ENCODE data around the gene SMAD6.
"Not testable (repeated sequence)": the region's sequence is repeated elsewhere in the genome, so short reads cannot be mapped to it uniquely, and the experiment has no call there.

Gene SMAD6

DNA sequence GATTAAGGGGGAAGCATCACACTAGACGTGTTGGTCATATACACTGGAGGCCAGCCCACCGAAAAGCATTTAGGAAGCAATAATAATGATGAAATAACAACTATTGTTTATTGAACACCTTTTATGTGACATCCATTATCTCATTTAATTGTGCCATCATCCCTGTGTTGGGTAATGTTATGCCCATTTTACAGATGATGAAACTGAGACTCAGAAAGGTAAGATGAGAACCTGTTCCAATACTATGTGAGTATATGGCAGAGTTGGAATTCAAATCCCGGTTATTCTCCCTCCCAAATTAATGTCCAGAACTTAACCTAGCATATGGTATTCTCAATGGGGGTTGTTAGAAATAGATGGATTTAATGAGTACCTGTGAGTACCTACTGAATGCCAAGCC, 99.2 kb downstream of the SMAD6 start:
- DNase-seq: no peak

DNA sequence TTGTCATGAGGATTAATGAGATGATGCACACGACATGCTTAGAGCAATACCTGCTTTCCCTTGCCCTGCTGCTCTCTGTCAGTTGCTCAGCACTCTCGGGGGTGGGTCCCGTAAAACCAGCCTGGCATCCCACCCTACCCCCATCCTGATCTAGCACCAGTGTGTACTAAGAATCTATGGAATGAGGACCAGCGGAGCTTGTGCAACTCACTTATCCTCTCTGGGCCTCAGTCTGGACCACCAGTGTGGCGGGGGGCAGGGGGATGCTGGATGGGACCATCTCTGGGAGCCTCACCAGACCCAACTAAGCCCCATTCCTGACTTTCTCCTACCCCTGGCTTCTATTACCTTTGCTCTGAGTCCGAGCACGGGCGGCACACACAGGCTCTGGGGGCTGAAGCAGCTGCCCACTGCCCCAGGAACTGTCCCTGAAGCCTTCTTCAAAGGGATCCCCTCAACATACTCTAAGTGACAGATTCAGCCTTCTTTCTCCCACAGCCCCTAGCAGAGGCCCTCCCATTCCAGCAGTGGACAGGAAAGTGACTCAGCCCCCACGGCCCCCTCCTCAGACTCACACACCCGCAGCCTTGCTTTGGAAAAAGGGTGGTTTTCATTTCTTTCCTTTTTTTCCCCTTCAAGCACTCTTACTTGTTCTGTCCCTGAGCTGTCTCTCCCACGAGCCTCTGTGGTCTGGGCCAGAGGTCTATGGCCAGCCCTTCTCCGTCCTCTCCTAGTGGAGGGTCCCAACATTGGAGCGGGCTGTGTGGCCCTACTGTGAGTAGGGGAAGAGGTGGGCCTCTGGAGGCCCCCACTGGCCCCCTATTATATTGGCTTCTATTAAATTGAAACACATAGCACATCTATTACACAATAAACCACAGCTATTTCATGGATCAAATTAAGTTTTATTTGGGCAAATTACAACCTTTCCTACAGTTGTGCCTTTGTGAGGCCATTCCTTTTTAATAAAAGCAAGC, 100.3 kb downstream of the SMAD6 start:
- DNase-seq: no peak

DNA sequence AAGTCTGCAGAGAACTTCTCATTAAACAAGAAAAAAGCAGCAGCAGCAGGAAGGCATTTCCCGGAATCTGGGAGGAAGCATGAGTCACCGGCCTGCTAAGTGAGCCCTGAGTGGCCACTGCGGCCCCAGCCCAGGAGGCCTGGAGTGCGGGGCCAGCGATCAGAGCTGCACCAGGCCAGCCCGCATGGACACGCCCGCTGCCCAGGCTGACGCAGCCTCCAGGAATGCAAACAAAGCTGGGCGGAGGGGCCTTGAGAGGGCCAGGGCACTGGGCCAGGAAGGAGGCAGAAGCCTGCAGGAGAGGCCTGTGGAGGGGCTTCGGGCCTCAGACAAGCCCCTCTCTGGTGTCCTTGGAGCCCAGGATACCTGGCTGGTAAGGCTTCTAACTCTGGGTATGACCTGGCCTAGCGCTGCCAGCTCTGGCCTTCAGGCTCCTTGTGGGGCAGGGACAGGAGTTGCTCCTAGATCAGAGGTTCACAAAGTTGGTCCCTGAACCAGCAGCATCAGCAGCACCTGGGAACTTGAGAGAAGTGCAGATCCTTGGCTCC, 101.2 kb downstream of the SMAD6 start:
- DNase-seq: no peak

DNA sequence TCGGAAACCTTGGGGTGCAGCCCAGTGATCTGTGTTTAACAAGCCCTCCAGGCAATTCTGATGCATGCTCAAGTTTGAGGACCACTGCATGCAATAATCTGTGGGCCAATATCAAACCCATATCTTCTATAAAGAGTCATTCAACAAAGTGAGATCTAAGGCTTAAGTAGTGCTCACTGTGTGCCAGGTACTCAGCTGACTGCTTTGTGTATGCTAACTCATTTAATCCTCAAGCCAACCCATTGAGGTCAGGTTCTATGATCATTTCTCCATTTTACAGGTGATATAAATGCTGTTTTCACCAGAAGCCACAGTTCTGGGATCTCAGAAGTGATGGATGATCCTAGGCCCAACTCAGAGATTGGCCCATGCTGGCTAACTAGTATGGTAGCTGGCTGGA, 101.7 kb downstream of the SMAD6 start:
- no peak for DNase-seq

GRCh38 chr15:66805202-66805885, 103.3 kb downstream of the SMAD6 start:
- DNase-seq: no peak

DNA sequence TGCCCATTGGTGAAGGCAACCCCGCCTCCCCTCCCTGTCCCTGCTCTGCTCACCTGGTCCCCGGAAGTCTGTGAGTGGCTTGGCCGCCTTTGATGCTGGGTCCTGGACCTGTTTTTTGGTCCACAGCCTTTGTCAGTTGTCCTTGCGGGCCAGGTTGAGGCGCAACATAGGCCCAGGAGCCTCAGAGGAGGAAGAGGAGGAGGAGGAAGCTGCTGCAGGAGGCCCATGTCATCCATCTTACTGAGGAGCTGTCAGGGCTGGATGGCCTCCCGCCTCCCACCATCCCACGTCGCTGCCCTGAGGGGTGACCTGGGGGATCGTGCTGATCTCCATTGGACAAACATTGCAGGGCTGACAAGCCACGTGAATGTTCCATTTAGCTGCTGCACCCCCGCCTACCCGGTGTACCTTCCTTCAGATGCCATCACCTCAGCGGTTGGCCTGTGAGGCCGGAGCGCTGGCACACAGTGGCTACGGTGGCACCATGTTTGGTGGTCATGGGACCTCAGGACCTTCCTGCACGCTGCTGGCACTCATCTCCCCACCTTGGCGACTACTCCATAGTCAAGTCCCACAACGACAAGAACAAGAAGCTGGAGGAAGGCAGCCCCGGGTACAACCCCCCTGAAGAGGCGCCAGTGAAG, 106.3 kb downstream of the SMAD6 start:
- no peak for DNase-seq

DNA sequence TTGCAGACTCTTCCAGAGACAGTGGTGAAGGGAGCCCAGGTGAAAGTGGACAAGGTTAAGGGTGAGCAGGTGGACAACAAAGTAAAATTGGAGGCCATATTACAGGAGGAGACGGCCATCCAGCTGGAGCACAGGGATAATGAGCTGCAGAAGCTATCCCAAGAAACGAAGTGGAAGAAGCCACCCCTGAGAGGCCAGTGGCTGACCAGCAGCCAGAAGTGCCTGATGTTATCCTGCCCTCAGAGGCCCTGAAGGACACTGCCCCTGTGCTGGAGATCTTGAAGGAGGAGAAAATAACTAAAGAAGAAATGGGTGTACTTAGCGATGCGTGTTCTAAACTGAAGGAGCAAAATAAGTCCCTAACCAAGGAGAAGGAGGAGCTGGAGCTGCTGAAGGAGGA, 107.6 kb downstream of the SMAD6 start:
- no peak for DNase-seq

GRCh38 chr15:66815318-66815717, 113.3 kb downstream of the SMAD6 start:
- no peak for DNase-seq

- no peak for DNase-seq
These were observed 114.2 kb downstream of the SMAD6 start for GRCh38 chr15:66816201-66816600.

DNA sequence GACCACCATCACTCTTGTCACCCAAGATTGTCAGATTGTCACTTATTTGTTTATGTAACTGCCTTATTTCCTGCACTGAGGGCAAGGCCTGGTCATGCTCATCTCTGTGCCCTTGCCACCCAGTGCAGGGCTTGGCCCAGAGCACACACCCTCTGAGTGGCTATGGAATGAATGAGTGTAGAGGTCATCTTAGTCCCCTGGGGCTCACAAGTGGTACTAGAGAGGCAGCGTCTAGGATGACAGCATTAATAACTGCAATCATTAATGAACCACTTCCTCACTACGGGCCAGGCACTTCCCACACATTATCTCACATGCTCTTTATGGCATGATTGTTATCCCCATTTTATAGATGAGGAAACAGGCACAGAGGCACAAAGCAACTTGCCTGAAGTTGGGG, 117.0 kb downstream of the SMAD6 start:
- no peak for DNase-seq

- DNase-seq: no peak
These were observed 118.6 kb downstream of the SMAD6 start for GRCh38 chr15:66820481-66821176.

- DNase-seq: no peak
These were observed 119.3 kb downstream of the SMAD6 start for GRCh38 chr15:66821307-66821706.

DNA sequence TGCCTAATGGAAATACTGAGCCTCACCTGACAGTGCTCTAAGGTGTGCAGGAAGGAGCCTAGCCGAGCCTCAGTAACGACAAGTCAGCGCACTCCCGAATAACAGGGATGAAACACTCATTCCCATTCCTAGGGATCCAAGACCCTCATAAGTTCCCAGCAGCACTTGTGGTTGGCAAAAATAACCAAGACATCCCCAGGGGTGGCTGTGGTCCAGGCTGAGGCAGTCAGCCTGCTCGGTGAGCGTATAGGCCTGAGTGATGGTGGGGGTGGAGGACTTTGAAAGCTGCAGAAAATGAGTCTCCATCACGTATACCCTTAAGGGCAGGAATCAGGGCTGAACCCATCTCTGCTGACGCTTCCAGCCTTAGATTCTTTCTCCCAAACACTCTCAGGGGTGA, 120.1 kb downstream of the SMAD6 start:
- DNase-seq: no peak

GRCh38 chr15:66822576-66822975, 120.5 kb downstream of the SMAD6 start:
- no peak for DNase-seq

DNA sequence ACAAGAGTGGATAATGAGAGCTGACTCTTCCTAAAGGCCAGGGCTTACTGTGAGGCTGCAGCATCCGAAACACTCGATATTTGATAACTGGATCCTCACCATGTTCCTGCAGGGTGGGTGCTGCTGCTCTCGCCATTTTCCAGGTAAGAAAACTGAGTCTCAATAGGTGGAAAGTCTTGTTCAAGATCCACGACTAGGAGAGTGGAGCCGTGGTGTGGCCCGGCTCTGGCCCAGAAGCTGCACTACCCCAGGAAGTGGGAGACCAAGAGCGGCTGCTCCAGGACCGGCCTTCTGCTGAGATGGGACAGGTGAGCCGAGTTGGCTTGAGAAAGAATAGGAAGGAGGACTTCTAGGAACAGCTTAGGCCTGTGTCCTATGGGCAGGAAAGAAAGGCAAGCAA, 121.6 kb downstream of the SMAD6 start:
- no peak for DNase-seq

GRCh38 chr15:66824424-66824823, 122.4 kb downstream of the SMAD6 start:
- no peak for DNase-seq

GRCh38 chr15:66825139-66825538, 123.1 kb downstream of the SMAD6 start:
- DNase-seq: no peak

- no peak for DNase-seq
These were observed 123.7 kb downstream of the SMAD6 start for GRCh38 chr15:66825731-66826130.

DNA sequence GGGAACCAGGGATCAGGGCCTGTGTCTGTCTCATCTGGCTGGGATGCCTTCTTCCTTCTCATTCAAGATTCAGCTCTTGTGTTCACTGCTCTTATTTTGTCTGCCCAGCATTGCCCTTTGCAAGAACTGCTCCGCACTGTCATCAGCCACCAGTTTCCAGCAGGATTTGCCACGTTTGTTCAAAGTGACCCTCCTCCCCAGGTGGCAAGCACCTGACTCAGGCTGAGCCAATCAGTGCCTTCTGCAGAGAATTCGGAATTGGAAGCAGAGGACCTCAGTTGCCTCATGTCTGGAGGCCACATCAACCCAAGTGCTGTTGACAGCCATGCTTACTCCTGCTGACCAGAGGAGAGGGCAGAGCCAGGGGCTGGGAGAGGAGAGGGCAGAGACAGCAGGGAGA, 124.5 kb downstream of the SMAD6 start:
- DNase-seq: no peak

GRCh38 chr15:66827039-66827697, 125.1 kb downstream of the SMAD6 start:
- no peak for DNase-seq

DNA sequence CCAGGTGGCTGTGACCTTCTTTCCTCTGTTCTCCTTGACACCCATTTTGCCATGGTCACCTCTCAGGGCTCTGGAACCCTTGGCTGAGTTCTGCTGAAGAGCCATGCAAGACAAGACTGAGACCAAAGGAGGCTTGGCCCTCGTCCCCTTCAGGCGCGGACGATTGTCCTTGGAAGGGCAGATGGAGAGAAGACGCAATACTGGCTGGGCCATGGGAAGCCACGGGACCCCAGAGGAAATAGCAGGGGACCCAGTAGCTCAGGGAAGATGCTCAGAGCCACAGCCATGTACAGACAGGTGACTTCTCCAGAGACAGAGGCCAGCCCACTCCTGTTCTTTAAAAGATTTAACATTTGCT, 125.6 kb downstream of the SMAD6 start:
- DNase-seq: no peak

DNA sequence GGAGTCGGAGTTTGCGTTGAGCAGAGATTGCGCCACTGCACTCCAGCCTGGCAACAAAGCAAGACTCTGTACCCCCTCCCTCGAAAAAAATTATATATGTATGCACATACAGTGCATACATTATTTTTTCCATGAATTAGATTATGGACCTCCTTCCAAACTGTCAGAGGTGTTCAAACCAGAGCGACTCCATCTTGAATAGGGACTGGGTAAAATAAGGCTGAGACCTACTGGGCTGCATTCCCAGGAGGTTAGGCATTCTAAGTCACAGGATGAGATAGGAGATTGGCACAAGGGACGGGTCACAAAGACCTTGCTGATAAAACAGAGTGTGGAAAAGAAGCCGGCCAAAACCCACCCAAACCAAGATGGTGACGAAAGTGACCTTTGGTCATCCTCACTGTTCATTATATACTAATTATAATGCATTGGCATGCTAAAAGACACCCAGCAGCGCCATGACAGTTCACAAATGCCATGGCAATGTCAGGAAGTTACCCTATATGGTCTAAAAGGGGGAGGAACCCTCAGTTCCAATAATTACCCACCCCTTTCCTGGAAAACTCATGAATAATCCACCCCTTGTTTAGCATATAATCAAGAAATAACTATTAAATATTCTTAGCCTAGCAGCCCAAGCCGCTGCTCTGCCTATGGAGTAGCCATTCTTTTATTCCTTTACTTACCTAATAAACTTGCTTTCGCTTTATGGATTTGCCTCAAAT, 126.9 kb downstream of the SMAD6 start:
- not testable (repeated sequence) for DNase-seq

Data from activated naive CD4-positive, alpha-beta T cell (primary cell).